ENCODE data around the gene ADGRG1. TPM values are rescaled to one million over a fixed set of nuclear protein-coding genes. Genes with fewer than 3 reads are reported as not detected.
A peak's percentile ranks its signal among the peaks of the same experiment; 100 is the strongest.

The ADGRG1 gene
- total RNA-seq, 3 donors from 2014 or later (not counting 1 experiment from before 2014, with no cell fraction given): 830 to 949 (median 858) TPM

DNA sequence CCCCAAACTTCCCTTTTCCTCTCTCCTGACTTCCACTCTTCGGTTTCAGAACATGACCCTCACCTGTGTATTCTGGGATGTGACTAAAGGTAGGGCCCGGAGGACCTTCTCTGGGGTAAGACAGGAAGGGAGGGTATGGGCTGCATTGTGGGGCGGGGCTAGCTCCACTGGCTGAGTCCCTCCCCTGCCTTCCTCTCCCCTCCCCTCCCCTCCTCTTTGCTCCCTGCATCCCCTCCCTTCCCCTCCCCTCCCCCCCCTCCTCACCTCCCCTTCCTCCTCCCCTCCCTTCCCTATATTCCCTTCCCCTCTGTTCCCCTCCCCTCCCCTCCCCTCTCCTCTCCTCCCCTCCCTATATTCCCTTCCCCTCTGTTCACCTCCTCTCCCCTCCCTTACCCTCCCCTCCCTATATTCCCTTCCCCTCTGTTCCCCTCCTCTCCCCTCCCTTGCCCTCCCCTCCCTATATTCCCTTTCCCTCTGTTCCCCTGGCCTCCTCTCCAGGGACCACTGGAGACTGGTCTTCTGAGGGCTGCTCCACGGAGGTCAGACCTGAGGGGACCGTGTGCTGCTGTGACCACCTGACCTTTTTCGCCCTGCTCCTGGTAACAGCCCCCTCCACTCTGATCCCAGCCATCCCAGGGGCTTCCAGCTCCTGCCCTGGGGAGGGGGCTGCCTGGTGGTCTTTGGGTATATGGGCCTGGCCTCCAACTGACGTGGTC lies 51.5 kb downstream of the ADGRG1 start:
- no peaks in the 10 kb centered on the region for H3K27me3 Mint-ChIP-seq (ENCODE audit: low read depth in 2 of 2)
- peaks cover 0 to 11% of the 10 kb centered on the region in 2 donors for H3K4me1 Mint-ChIP-seq
- H3K4me3 Mint-ChIP-seq: no peak overlapping the region
- H3K36me3 Mint-ChIP-seq: no peaks in the 10 kb centered on the region
- H3K27me3 ChIP-seq (ENCODE audit: control insufficient read depth, insufficient read depth, low read length): no peaks in the 10 kb centered on the region
- intact Hi-C loops (cut with micrococcal nuclease): no loop called here
- ATAC-seq (no peak), DNase-seq (no peak)
- H3K9me3 Mint-ChIP-seq: no peaks in the 10 kb centered on the region
- TF ChIP-seq, protein P1, sequence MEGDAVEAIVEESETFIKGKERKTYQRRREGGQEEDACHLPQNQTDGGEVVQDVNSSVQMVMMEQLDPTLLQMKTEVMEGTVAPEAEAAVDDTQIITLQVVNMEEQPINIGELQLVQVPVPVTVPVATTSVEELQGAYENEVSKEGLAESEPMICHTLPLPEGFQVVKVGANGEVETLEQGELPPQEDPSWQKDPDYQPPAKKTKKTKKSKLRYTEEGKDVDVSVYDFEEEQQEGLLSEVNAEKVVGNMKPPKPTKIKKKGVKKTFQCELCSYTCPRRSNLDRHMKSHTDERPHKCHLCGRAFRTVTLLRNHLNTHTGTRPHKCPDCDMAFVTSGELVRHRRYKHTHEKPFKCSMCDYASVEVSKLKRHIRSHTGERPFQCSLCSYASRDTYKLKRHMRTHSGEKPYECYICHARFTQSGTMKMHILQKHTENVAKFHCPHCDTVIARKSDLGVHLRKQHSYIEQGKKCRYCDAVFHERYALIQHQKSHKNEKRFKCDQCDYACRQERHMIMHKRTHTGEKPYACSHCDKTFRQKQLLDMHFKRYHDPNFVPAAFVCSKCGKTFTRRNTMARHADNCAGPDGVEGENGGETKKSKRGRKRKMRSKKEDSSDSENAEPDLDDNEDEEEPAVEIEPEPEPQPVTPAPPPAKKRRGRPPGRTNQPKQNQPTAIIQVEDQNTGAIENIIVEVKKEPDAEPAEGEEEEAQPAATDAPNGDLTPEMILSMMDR (IDR thresholded peaks at IDR 0.05): no peak
- H3K36me3 ChIP-seq (ENCODE audit: control insufficient read depth, insufficient read depth, low read length): peaks cover 2% of the 10 kb centered on the region
- H3K27ac ChIP-seq (ENCODE audit: low read length): no peak overlapping the region
- H3K27ac Mint-ChIP-seq: peak overlapping the region in 1 of 2 donors; percentile 22
- no peaks in the 10 kb centered on the region for H3K9me3 ChIP-seq (ENCODE audit: control insufficient read depth, insufficient read depth, low read length)
- WGBS (ENCODE audit: insufficient coverage): 86% methylated on average over 4 of the region's 7 CpGs
- H3K4me3 ChIP-seq (ENCODE audit: low read length): no peak overlapping the region
- peaks cover 12% of the 10 kb centered on the region for H3K4me1 ChIP-seq (ENCODE audit: control insufficient read depth, insufficient read depth, low read length)

DNA sequence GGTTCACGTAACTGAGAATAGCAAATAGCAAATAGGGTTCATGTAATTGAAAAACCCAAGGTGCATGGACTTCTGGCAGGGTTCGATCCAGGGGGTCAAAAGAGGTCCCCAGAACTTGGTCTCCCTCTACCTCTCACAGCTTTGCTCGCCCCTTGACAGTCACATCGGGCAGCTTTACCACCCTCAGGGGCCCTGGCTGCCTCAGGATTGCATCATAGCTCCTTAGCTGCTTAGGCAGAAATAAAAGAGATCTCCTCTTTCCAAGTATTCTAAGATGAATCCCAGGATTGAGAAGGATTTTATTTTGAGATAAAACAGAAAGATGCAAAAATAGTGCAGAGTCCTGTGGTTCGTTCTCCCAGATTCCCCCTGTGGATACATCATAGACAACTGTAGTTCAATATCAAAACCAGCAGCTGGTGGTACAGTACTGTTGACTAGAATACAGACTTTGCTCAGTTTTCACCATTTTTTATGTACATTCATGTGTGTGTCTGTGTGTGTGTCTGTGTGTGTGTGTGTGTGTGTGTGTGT lies 52.5 kb downstream of the ADGRG1 start:
- peaks cover 2% of the 10 kb centered on the region for H3K36me3 ChIP-seq (ENCODE audit: control insufficient read depth, insufficient read depth, low read length)
- no peak overlapping the region for H3K4me3 ChIP-seq (ENCODE audit: low read length)

DNA sequence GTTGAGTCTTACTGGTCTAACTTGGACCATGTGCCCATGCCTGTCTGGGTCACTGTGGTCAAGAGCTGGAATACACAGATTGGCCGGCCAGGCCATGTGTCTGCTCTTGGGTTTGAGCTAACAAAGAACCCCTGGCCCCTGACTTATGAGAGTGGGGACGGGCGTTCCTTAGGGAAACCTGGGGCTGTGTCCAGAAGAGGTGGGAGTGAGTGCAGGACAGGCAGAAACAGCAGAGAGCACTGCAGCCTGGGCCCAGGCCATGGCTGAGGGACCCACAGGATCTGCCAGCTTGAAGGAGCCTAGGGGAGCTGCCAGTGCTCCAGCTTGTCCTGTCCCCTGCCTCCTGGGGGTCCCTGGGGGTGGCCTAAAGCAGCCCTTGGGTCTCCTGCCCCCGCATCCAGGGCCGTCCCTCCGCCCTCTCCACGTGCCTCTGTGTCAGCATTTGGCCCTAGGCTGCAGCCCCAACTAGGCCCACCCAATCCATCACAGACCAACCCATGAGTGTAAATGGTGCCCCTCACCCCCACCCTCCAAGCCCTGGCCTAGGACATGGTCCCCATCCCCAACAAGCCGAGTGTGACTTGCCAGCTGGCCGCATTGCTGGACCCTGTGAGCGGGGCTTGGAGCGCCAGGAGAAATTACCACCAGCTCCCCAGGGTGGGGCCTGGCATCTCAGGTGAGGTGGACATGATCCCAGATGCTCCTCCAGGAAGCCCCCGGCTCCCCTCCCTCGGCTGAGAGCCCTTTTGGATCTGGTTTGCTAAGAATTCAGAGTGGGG lies 53.7 kb downstream of the ADGRG1 start:
- intact Hi-C loops (cut with micrococcal nuclease): no loop called here
- Histone ChIP-seq H3K27ac (ENCODE audit: low read length) (no peak overlapping the region), H3K27me3 (ENCODE audit: control insufficient read depth, insufficient read depth, low read length) (no peaks in the 10 kb centered on the region), H3K4me3 (ENCODE audit: low read length) (no peak overlapping the region), H3K9me3 (ENCODE audit: control insufficient read depth, insufficient read depth, low read length) (no peaks in the 10 kb centered on the region), H3K36me3 (ENCODE audit: control insufficient read depth, insufficient read depth, low read length) (peaks cover 2% of the 10 kb centered on the region), H3K4me1 (ENCODE audit: control insufficient read depth, insufficient read depth, low read length) (peaks cover 9% of the 10 kb centered on the region)
- Mint-ChIP-seq H3K4me3 (no peak overlapping the region), H3K9me3 (no peaks in the 10 kb centered on the region), H3K36me3 (no peaks in the 10 kb centered on the region), H3K4me1 (peaks cover 0 to 11% of the 10 kb centered on the region in 2 donors), H3K27me3 (ENCODE audit: low read depth in 2 of 2) (no peaks in the 10 kb centered on the region), H3K27ac (no peak overlapping the region)
- ATAC-seq (no peak), DNase-seq (no peak)
- WGBS (ENCODE audit: insufficient coverage): 87% methylated on average over 13 of the region's 13 CpGs
- TF ChIP-seq, protein P1 (IDR thresholded peaks at IDR 0.05): no peak

More for the DNA sequence above, 52.5 kb downstream of the ADGRG1 start:
- peaks cover 10% of the 10 kb centered on the region for H3K4me1 ChIP-seq (ENCODE audit: control insufficient read depth, insufficient read depth, low read length)
- 75% methylated on average over 5 of the region's 5 CpGs for WGBS (ENCODE audit: insufficient coverage)
- no peak overlapping the region for H3K4me3 Mint-ChIP-seq
- TF ChIP-seq, protein P1 (IDR thresholded peaks at IDR 0.05): no peak
- peaks cover 0 to 11% of the 10 kb centered on the region in 2 donors for H3K4me1 Mint-ChIP-seq
- intact Hi-C loops (cut with micrococcal nuclease): no loop called here
- no peaks in the 10 kb centered on the region for H3K27me3 Mint-ChIP-seq (ENCODE audit: low read depth in 2 of 2)
- ATAC-seq (no peak), DNase-seq (no peak)
- no peaks in the 10 kb centered on the region for H3K36me3 Mint-ChIP-seq
- no peak overlapping the region for H3K27ac ChIP-seq (ENCODE audit: low read length)
- no peaks in the 10 kb centered on the region for H3K9me3 Mint-ChIP-seq
- no peaks in the 10 kb centered on the region for H3K27me3 ChIP-seq (ENCODE audit: control insufficient read depth, insufficient read depth, low read length)
- no peak overlapping the region for H3K27ac Mint-ChIP-seq
- H3K9me3 ChIP-seq (ENCODE audit: control insufficient read depth, insufficient read depth, low read length): no peaks in the 10 kb centered on the region
